Vagina (tissue), 2 donors: Measurements from ENCODE around the gene NINJ1. TPM values are rescaled to one million over a fixed set of nuclear protein-coding genes. Genes with fewer than 3 reads are reported as not detected.

ENCODE experiments used
- DNase-seq, 2 donors: peaks; one replicate each; pipeline ENCODE4 v3.0.0-alpha.2; 2017; ENCODE audit errors: extremely low spot score in 2 of 2
- H3K27ac ChIP-seq: fragments of 200-600 bp; sonication (generic); one replicate; pipeline ENCODE4 v1.5.1; 2019
- H3K27me3 ChIP-seq: fragments of 200-600 bp; sonication (generic); one replicate; pipeline ENCODE4 v1.5.1; 2019
- H3K36me3 ChIP-seq, 2 donors: fragments of 200-600 bp; sonication (generic); one replicate each; pipeline ENCODE4 v1.5.1; 2017 to 2019
- H3K4me1 ChIP-seq: fragments of 200-600 bp; sonication (generic); one replicate; pipeline ENCODE4 v1.5.1; 2019
- H3K4me3 ChIP-seq, 2 donors: fragments of 200-600 bp; sonication (generic); 1 replicate in 1 of 2; 2 replicates in 1 of 2; pipeline ENCODE4 v1.5.1; 2016 to 2019
- H3K9me3 ChIP-seq: fragments of 200-600 bp; sonication (generic); one replicate; pipeline ENCODE4 v1.5.1; 2019
- CTCF ChIP-seq, 3 experiments: fragments of 450-650 bp in 2 of 3; fragments of 200-600 bp in 1 of 3; sonication (generic) in 1 of 3; IDR thresholded peaks; one replicate each; pipeline ENCODE4 v1.5.1; 2017 to 2019; ENCODE audit warnings: antibody characterized with exemption in 3 of 3, mild to moderate bottlenecking in 2 of 3, moderate library complexity in 2 of 3
- POLR2A ChIP-seq, 2 donors: fragments of 450-650 bp; IDR thresholded peaks; one replicate each; pipeline ENCODE4 v1.6.1; 2017; ENCODE audit warnings: antibody characterized with exemption in 2 of 2, mild to moderate bottlenecking in 2 of 2, moderate library complexity in 2 of 2
- POLR2AphosphoS5 ChIP-seq, 2 donors: sonication (generic); formaldehyde crosslinking; IDR thresholded peaks; one replicate each; pipeline ENCODE4 v1.9.0; 2017; ENCODE audit warnings: antibody characterized with exemption in 2 of 2, mild to moderate bottlenecking in 2 of 2, low read depth in 1 of 2; ENCODE audit not compliant: insufficient read depth in 1 of 2
- intact Hi-C: fragments of 100-400 bp; cut with DNase I; formaldehyde crosslinking; loops from one replicate; pipeline ENCODE4 v1.15.1; 2023
- total RNA-seq: library from RNA; depleted of rRNA; stranded (reverse); fragments of >200 nt; gene quantifications from one replicate; pipeline ENCODE4 v1.2.3, GENCODE V29; 2016

NINJ1 gene
- total RNA-seq, 1 donor from 2014 or later: 78.6 TPM

GRCh38 chr9:93180938-93181337 is 46.9 kb upstream of the NINJ1 start:
- H3K27me3 ChIP-seq: no peaks in the 10 kb centered on the region
- TF ChIP-seq CTCF (IDR thresholded peaks at IDR 0.05) (no peak), POLR2AphosphoS5 (IDR thresholded peaks at IDR 0.05; ENCODE audit: insufficient read depth in 1 of 2, low read depth in 1 of 2) (no peak), POLR2A (IDR thresholded peaks at IDR 0.05) (no peak)
- intact Hi-C loops: no loop called here
- no peak overlapping the region for H3K4me3 ChIP-seq
- H3K9me3 ChIP-seq: no peaks in the 10 kb centered on the region
- DNase-seq: no peak
- H3K27ac ChIP-seq: no peak overlapping the region
- H3K4me1 ChIP-seq: peaks cover 7% of the 10 kb centered on the region
- no peaks in the 10 kb centered on the region for H3K36me3 ChIP-seq

- Histone ChIP-seq H3K4me3 (no peak overlapping the region), H3K27ac (no peak overlapping the region), H3K9me3 (no peaks in the 10 kb centered on the region), H3K4me1 (peaks cover 7% of the 10 kb centered on the region), H3K36me3 (no peaks in the 10 kb centered on the region), H3K27me3 (no peaks in the 10 kb centered on the region)
- TF ChIP-seq CTCF (IDR thresholded peaks at IDR 0.05) (no peak), POLR2AphosphoS5 (IDR thresholded peaks at IDR 0.05; ENCODE audit: insufficient read depth in 1 of 2, low read depth in 1 of 2) (no peak), POLR2A (IDR thresholded peaks at IDR 0.05) (no peak)
- DNase-seq: no peak
- intact Hi-C loops: no loop called here
These were observed 45.1 kb upstream of the NINJ1 start for GRCh38 chr9:93178851-93179786.

GRCh38 chr9:93177676-93178075 is 43.6 kb upstream of the NINJ1 start:
- Histone ChIP-seq H3K36me3 (no peaks in the 10 kb centered on the region), H3K4me3 (no peak overlapping the region), H3K4me1 (no peaks in the 10 kb centered on the region), H3K27me3 (no peaks in the 10 kb centered on the region), H3K9me3 (no peaks in the 10 kb centered on the region), H3K27ac (no peak overlapping the region)
- TF ChIP-seq POLR2AphosphoS5 (IDR thresholded peaks at IDR 0.05; ENCODE audit: insufficient read depth in 1 of 2, low read depth in 1 of 2): no peak
- TF ChIP-seq POLR2A (IDR thresholded peaks at IDR 0.05): no peak
- no peak for TF ChIP-seq CTCF (IDR thresholded peaks at IDR 0.05)
- DNase-seq: no peak
- intact Hi-C loops: no loop called here

- intact Hi-C loops: no loop called here
- H3K4me3 ChIP-seq: no peak overlapping the region
- no peaks in the 10 kb centered on the region for H3K9me3 ChIP-seq
- no peak overlapping the region for H3K27ac ChIP-seq
- H3K4me1 ChIP-seq: no peaks in the 10 kb centered on the region
- no peaks in the 10 kb centered on the region for H3K36me3 ChIP-seq
- DNase-seq: no peak
- H3K27me3 ChIP-seq: no peaks in the 10 kb centered on the region
- TF ChIP-seq POLR2A (IDR thresholded peaks at IDR 0.05) (no peak), POLR2AphosphoS5 (IDR thresholded peaks at IDR 0.05; ENCODE audit: insufficient read depth in 1 of 2, low read depth in 1 of 2) (no peak), CTCF (IDR thresholded peaks at IDR 0.05) (no peak)
These were observed 40.9 kb upstream of the NINJ1 start for GRCh38 chr9:93174976-93175375.
